K562 (cell line): ENCODE data around the gene TNFAIP1. TPM values are rescaled to one million over a fixed set of nuclear protein-coding genes. Genes with fewer than 3 reads are reported as not detected.

ENCODE experiments used
- AFF1 ChIP-seq, 2 experiments: fragments of 450-650 bp; IDR thresholded peaks; 2 replicates each; pipeline ENCODE4 v1.6.1; 2018; ENCODE audit warnings: mild to moderate bottlenecking in 2 of 2, low read depth in 1 of 2; ENCODE audit not compliant: partially characterized antibody in 2 of 2
- ARID3A ChIP-seq: IDR thresholded peaks from 2 replicates; pipeline ENCODE4 v1.6.1; 2012; ENCODE audit warnings: low read depth, low read length, improper control_type of control experiment, borderline replicate concordance
- ASH1L ChIP-seq: fragments of 450-650 bp; IDR thresholded peaks from 2 replicates; pipeline ENCODE4 v1.6.1; 2018; ENCODE audit warnings: borderline replicate concordance, mild to moderate bottlenecking, low read depth; ENCODE audit not compliant: partially characterized antibody
- ATF6 ChIP-seq: sonication (generic); formaldehyde crosslinking; IDR thresholded peaks from 2 replicates; pipeline ENCODE4 v1.4.0; 2020; ENCODE audit warnings: mild to moderate bottlenecking, missing genetic modification reagents
- BRF1 ChIP-seq: IDR thresholded peaks from 3 replicates; pipeline ENCODE4 v1.6.1; 2011; ENCODE audit warnings: borderline replicate concordance, mild to moderate bottlenecking; ENCODE audit not compliant: insufficient read length; ENCODE audit errors: extremely low read depth
- DMBX1 ChIP-seq: fragments of 250-450 bp; sonication (Bioruptor Pico); IDR thresholded peaks from 2 replicates; pipeline ENCODE4 v1.8.0; 2022; ENCODE audit warnings: inconsistent platforms, mild to moderate bottlenecking, moderate library complexity, borderline replicate concordance
- KAT7 ChIP-seq: sonication (generic); formaldehyde crosslinking; IDR thresholded peaks from 2 replicates; pipeline ENCODE4 v1.8.0; 2022; ENCODE audit warnings: missing genetic modification reagents, mild to moderate bottlenecking, borderline replicate concordance
- MEF2D ChIP-seq: conservative IDR thresholded peaks from 2 replicates; pipeline ENCODE4 v1.6.1; 2016; ENCODE audit warnings: low read depth, missing genetic modification characterization, missing compliant biosample characterization
- MITF ChIP-seq: IDR thresholded peaks from 2 replicates; pipeline ENCODE4 v1.6.1; 2014; ENCODE audit warnings: antibody characterized with exemption
- NONO ChIP-seq, 2 experiments: fragments of 200-400 bp in 1 of 2; fragments of 450-650 bp in 1 of 2; formaldehyde crosslinking in 1 of 2; IDR thresholded peaks; 2 replicates each; pipeline ENCODE4 v1.6.1; 2017; ENCODE audit warnings: low read depth in 2 of 2, mild to moderate bottlenecking in 2 of 2, moderate library complexity in 2 of 2, low read length in 1 of 2
- POLR3A ChIP-seq: IDR thresholded peaks from 2 replicates; pipeline ENCODE4 v1.6.1; 2011; ENCODE audit warnings: borderline replicate concordance, mild to moderate bottlenecking, moderate library complexity; ENCODE audit not compliant: insufficient read length, insufficient read depth; ENCODE audit errors: extremely low read depth
- RBM15 ChIP-seq: fragments of 200-400 bp; formaldehyde crosslinking; IDR thresholded peaks from 2 replicates; pipeline ENCODE4 v1.6.1; 2018; ENCODE audit warnings: mild to moderate bottlenecking, low read length, moderate library complexity; ENCODE audit not compliant: insufficient read depth
- RFX1 ChIP-seq: fragments of 450-650 bp; IDR thresholded peaks from 2 replicates; pipeline ENCODE4 v1.6.1; 2016; ENCODE audit warnings: mild to moderate bottlenecking, moderate library complexity
- RNF2 ChIP-seq: sonication (generic); IDR thresholded peaks from 2 replicates; pipeline ENCODE4 v1.6.1; 2016
- SIN3B ChIP-seq: fragments of 450-650 bp; IDR thresholded peaks from 2 replicates; pipeline ENCODE4 v1.6.1; 2017; ENCODE audit warnings: low read depth, mild to moderate bottlenecking, moderate library complexity
- SMARCA5 ChIP-seq: fragments of 450-650 bp; IDR thresholded peaks from 2 replicates; pipeline ENCODE4 v1.6.1; 2016
- TAF9B ChIP-seq: fragments of 450-650 bp; IDR thresholded peaks from 2 replicates; pipeline ENCODE4 v1.6.1; 2018; ENCODE audit warnings: mild to moderate bottlenecking; ENCODE audit not compliant: partially characterized antibody
- ZNF134 ChIP-seq: fragments of 250-450 bp; sonication (Bioruptor Pico); conservative IDR thresholded peaks from 2 replicates; pipeline ENCODE4 v1.4.0; 2020
- polyA plus RNA-seq, 8 experiments: library from polyadenylated mRNA; depleted of rRNA in 4 of 8; stranded (reverse) in 5 of 8; unstranded in 3 of 8; fragments of >200 nt; fragmentation: Nextera tagmentation in 2 of 8; fragmentation: Illumina TruSeq in 1 of 8; extraction: Ambion mirVana in 2 of 8; extraction: Trizol in 1 of 8; gene quantifications; 2 replicates each; pipeline versions ENCODE4 v1.2.1 to v1.2.3, GENCODE V29; 2011 to 2014; ENCODE audit warnings: inconsistent platforms in 1 of 8, missing spikeins in 1 of 8
- total RNA-seq, 7 experiments: library from RNA; depleted of rRNA in 6 of 7; stranded (reverse); fragments of >200 nt in 6 of 7; fragmentation: Illumina TruSeq in 2 of 7; extraction: Trizol in 2 of 7; gene quantifications; 2 replicates each; pipeline versions ENCODE4 v1.2.1 to v1.2.3, GENCODE V29; 2011 to 2021; ENCODE audit warnings: low replicate concordance in 1 of 7

TNFAIP1 gene
- total and polyA plus RNA-seq, 9 of the 15 experiments (the other 6 are each of a cell fraction or from before 2014, with no cell fraction given) = 2.1 to 20.1 (median 8.2) TPM

GRCh38 chr17:28357061-28357900 is 21.7 kb downstream of the TNFAIP1 start, which contains the start of gene POLDIP2 (continued):
- TF ChIP-seq ARID3A (no peak), RNF2 (peak; percentile 72), RFX1 (no peak), KAT7 (CRISPR knock-in tag) (no peak), ATF6 (CRISPR knock-in tag) (no peak), RBM15 (no peak), MITF (peak; percentile 56), SMARCA5 (no peak), SIN3B (peak; percentile 100), POLR3A (no peak), MEF2D (no peak), ASH1L (no peak), DMBX1 (no peak), BRF1 (no peak), ZNF134 (CRISPR knock-in tag) (no peak), AFF1 (IDR thresholded peaks at IDR 0.05; ENCODE audit: low read depth in 1 of 2, partially characterized antibody in 2 of 2) (peak; percentile 62 to 87), TAF9B (peak; percentile 87), NONO (IDR thresholded peaks at IDR 0.05; ENCODE audit: low read depth in 2 of 2, low read length in 1 of 2) (peak; percentile 66 to 95; a peak in 3 of 4 replicates)
